ENCODE measurements around the gene CCDC69.
"Not testable (repeated sequence)": the region's sequence is repeated elsewhere in the genome, so short reads cannot be mapped to it uniquely, and the experiment has no call there.

Gene CCDC69

GRCh38 chr5:151178372-151178771, 45.5 kb downstream of the CCDC69 start:
- H3K27ac ChIP-seq (ENCODE audit: low read depth, low read length, poor library complexity, severe bottlenecking) = no peak overlapping the region

GRCh38 chr5:151176268-151176667, 47.6 kb downstream of the CCDC69 start:
- H3K79me2 ChIP-seq (ENCODE audit: insufficient read depth, low read length); H3K4me3 ChIP-seq (ENCODE audit: low read depth, low read length, poor library complexity, severe bottlenecking); H3K27ac ChIP-seq (ENCODE audit: low read depth, low read length, poor library complexity, severe bottlenecking); H3K9me2 ChIP-seq (ENCODE audit: low read depth, low read length); H4K20me1 ChIP-seq (ENCODE audit: insufficient read depth, low read length); H3F3A ChIP-seq (ENCODE audit: insufficient read depth, low read length); H3K9me3 ChIP-seq (ENCODE audit: low read length); H3K4me2 ChIP-seq (ENCODE audit: low read length); H2AFZ ChIP-seq (ENCODE audit: low read length); H3K4me1 ChIP-seq (ENCODE audit: insufficient read depth, low read length, severe bottlenecking); H3K9ac ChIP-seq (ENCODE audit: low read length); H3K27me3 ChIP-seq (ENCODE audit: insufficient read depth, low read length): not testable (repeated sequence)
- peaks cover 37% of the 10 kb centered on the region for H3K36me3 ChIP-seq (ENCODE audit: insufficient read depth, low read length)

More at GRCh38 chr5:151178372-151178771, 45.5 kb downstream of the CCDC69 start:
- Histone ChIP-seq H3K9me3 (ENCODE audit: low read length) (no peaks in the 10 kb centered on the region), H3F3A (ENCODE audit: insufficient read depth, low read length) (no peaks in the 10 kb centered on the region), H3K9ac (ENCODE audit: low read length) (no peak overlapping the region), H3K9me2 (ENCODE audit: low read depth, low read length) (no peaks in the 10 kb centered on the region), H3K4me2 (ENCODE audit: low read length) (no peak overlapping the region), H3K4me3 (ENCODE audit: low read depth, low read length, poor library complexity, severe bottlenecking) (no peak overlapping the region), H3K79me2 (ENCODE audit: insufficient read depth, low read length) (no peaks in the 10 kb centered on the region), H3K4me1 (ENCODE audit: insufficient read depth, low read length, severe bottlenecking) (no peaks in the 10 kb centered on the region), H2AFZ (ENCODE audit: low read length) (no peak overlapping the region), H4K20me1 (ENCODE audit: insufficient read depth, low read length) (no peaks in the 10 kb centered on the region), H3K36me3 (ENCODE audit: insufficient read depth, low read length) (peaks cover 58% of the 10 kb centered on the region), H3K27me3 (ENCODE audit: insufficient read depth, low read length) (no peaks in the 10 kb centered on the region)
- TF ChIP-seq CTCF (IDR thresholded peaks at IDR 0.05; ENCODE audit: low read length) (no peak), EZH2 (IDR thresholded peaks at IDR 0.05; ENCODE audit: borderline replicate concordance, low read length) (no peak)

GRCh38 chr5:151174612-151175101, 49.2 kb downstream of the CCDC69 start:
- Histone ChIP-seq H3K27ac (ENCODE audit: low read depth, low read length, poor library complexity, severe bottlenecking) (no peak overlapping the region), H2AFZ (ENCODE audit: low read length) (no peak overlapping the region), H3K27me3 (ENCODE audit: insufficient read depth, low read length) (no peaks in the 10 kb centered on the region), H3F3A (ENCODE audit: insufficient read depth, low read length) (no peaks in the 10 kb centered on the region), H3K4me3 (ENCODE audit: low read depth, low read length, poor library complexity, severe bottlenecking) (no peak overlapping the region), H3K9me2 (ENCODE audit: low read depth, low read length) (no peaks in the 10 kb centered on the region), H3K9ac (ENCODE audit: low read length) (no peak overlapping the region), H3K4me1 (ENCODE audit: insufficient read depth, low read length, severe bottlenecking) (no peaks in the 10 kb centered on the region), H3K79me2 (ENCODE audit: insufficient read depth, low read length) (no peaks in the 10 kb centered on the region), H4K20me1 (ENCODE audit: insufficient read depth, low read length) (no peaks in the 10 kb centered on the region), H3K9me3 (ENCODE audit: low read length) (no peaks in the 10 kb centered on the region), H3K4me2 (ENCODE audit: low read length) (no peak overlapping the region), H3K36me3 (ENCODE audit: insufficient read depth, low read length) (peaks cover 21% of the 10 kb centered on the region)
- TF ChIP-seq EZH2 (IDR thresholded peaks at IDR 0.05; ENCODE audit: borderline replicate concordance, low read length) (no peak), CTCF (IDR thresholded peaks at IDR 0.05; ENCODE audit: low read length) (no peak)

Measured in OCI-LY1 (cell line).